ENCODE measurements around the gene SYNDIG1.

SYNDIG1 gene

DNA sequence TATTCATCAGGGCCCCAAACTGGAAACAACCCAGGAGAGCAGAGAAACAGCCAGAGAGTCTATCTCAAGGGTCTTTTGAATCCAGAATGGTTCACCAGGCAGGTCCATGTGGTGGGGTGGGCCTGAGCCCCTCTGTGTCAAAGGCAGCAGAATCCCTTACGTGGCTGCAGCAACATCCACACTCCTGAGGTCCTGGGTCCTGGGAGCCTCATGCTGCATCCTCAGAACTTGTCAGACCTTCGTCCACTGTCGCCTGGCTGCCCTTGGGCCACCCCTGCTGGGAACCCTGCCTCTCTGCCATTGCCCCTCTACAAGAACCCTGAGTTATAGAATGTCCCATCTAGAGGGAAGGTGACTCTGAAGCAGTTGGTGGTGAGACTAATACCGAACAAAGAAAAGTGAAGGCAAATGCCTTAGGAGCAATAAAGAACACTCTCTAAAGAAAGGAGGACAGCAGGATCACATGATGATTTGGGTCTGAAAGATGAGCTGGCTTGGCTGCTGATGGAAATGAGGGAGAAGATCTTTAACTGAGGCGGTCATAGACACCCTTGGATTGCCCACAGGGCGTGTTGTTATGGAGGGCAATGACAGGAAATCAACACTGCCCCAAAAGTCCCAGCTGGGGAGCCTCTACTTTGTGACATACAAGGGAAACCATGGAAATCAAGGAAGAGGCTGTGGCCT is 161.2 kb downstream of the SYNDIG1 start:
- Histone ChIP-seq H3K4me1 (ENCODE audit: control insufficient read depth, insufficient read depth, low read length) (peaks cover 5% of the 10 kb centered on the region), H3K4me3 (ENCODE audit: low read length) (no peak overlapping the region), H3K27ac (ENCODE audit: low read length) (no peak overlapping the region), H3K36me3 (ENCODE audit: control insufficient read depth, insufficient read depth, low read length) (no peaks in the 10 kb centered on the region), H3K27me3 (ENCODE audit: control insufficient read depth, insufficient read depth, low read length) (no peaks in the 10 kb centered on the region), H3K9me3 (ENCODE audit: control insufficient read depth, insufficient read depth, low read length) (no peaks in the 10 kb centered on the region)
- no CpG with 5 or more reads among the region's 6 CpGs for WGBS (ENCODE audit: insufficient coverage, insufficient read length)
- DNase-seq (ENCODE audit: low read depth, low spot score), result no peak

DNA sequence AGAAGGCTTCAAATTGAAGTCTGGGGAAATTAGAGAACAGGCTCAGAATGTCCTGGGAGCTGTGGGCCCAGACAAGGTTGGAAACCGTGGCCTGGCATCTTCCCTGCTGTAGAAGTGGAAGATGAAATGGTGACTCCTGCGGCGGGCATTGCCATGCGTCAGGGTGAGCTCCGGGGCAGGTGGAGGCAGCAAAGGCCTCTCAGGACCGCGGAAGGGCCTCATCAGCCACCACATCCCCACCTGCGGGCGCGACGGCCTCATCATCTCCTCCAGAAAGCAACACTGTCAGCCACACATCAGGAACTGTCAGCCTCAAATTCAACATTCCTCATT is 161.7 kb downstream of the SYNDIG1 start:
- no peaks in the 10 kb centered on the region for H3K27me3 ChIP-seq (ENCODE audit: control insufficient read depth, insufficient read depth, low read length)
- WGBS (ENCODE audit: insufficient coverage, insufficient read length), result no CpG with 5 or more reads among the region's 11 CpGs
- no peaks in the 10 kb centered on the region for H3K36me3 ChIP-seq (ENCODE audit: control insufficient read depth, insufficient read depth, low read length)
- peaks cover 5% of the 10 kb centered on the region for H3K4me1 ChIP-seq (ENCODE audit: control insufficient read depth, insufficient read depth, low read length)
- H3K9me3 ChIP-seq (ENCODE audit: control insufficient read depth, insufficient read depth, low read length), result no peaks in the 10 kb centered on the region
- no peak overlapping the region for H3K27ac ChIP-seq (ENCODE audit: low read length)
- no peak overlapping the region for H3K4me3 ChIP-seq (ENCODE audit: low read length)
- no peak for DNase-seq (ENCODE audit: low read depth, low spot score)

GRCh38 chr20:24632581-24632980 is 163.2 kb downstream of the SYNDIG1 start:
- Histone ChIP-seq H3K27me3 (ENCODE audit: control insufficient read depth, insufficient read depth, low read length) (no peaks in the 10 kb centered on the region), H3K27ac (ENCODE audit: low read length) (no peak overlapping the region), H3K9me3 (ENCODE audit: control insufficient read depth, insufficient read depth, low read length) (no peaks in the 10 kb centered on the region), H3K36me3 (ENCODE audit: control insufficient read depth, insufficient read depth, low read length) (no peaks in the 10 kb centered on the region), H3K4me3 (ENCODE audit: low read length) (no peak overlapping the region), H3K4me1 (ENCODE audit: control insufficient read depth, insufficient read depth, low read length) (peaks cover 8% of the 10 kb centered on the region)
- DNase-seq (ENCODE audit: low read depth, low spot score), result no peak
- no CpG with 5 or more reads among the region's 7 CpGs for WGBS (ENCODE audit: insufficient coverage, insufficient read length)

GRCh38 chr20:24633026-24633425 is 163.6 kb downstream of the SYNDIG1 start:
- DNase-seq (ENCODE audit: low read depth, low spot score), result no peak
- no peaks in the 10 kb centered on the region for H3K27me3 ChIP-seq (ENCODE audit: control insufficient read depth, insufficient read depth, low read length)
- H3K36me3 ChIP-seq (ENCODE audit: control insufficient read depth, insufficient read depth, low read length), result no peaks in the 10 kb centered on the region
- H3K4me1 ChIP-seq (ENCODE audit: control insufficient read depth, insufficient read depth, low read length), result peaks cover 8% of the 10 kb centered on the region
- no peak overlapping the region for H3K4me3 ChIP-seq (ENCODE audit: low read length)
- no peaks in the 10 kb centered on the region for H3K9me3 ChIP-seq (ENCODE audit: control insufficient read depth, insufficient read depth, low read length)
- H3K27ac ChIP-seq (ENCODE audit: low read length), result no peak overlapping the region
- WGBS (ENCODE audit: insufficient coverage, insufficient read length), result no CpG with 5 or more reads among the region's 12 CpGs

- Histone ChIP-seq H3K9me3 (ENCODE audit: control insufficient read depth, insufficient read depth, low read length) (no peaks in the 10 kb centered on the region), H3K36me3 (ENCODE audit: control insufficient read depth, insufficient read depth, low read length) (no peaks in the 10 kb centered on the region), H3K27me3 (ENCODE audit: control insufficient read depth, insufficient read depth, low read length) (no peaks in the 10 kb centered on the region), H3K4me3 (ENCODE audit: low read length) (no peak overlapping the region), H3K27ac (ENCODE audit: low read length) (no peak overlapping the region), H3K4me1 (ENCODE audit: control insufficient read depth, insufficient read depth, low read length) (peaks cover 8% of the 10 kb centered on the region)
- DNase-seq (ENCODE audit: low read depth, low spot score), result no peak
- WGBS (ENCODE audit: insufficient coverage, insufficient read length), result no CpG with 5 or more reads among the region's 10 CpGs
Measured at GRCh38 chr20:24633521-24633920, 164.1 kb downstream of the SYNDIG1 start.

DNA sequence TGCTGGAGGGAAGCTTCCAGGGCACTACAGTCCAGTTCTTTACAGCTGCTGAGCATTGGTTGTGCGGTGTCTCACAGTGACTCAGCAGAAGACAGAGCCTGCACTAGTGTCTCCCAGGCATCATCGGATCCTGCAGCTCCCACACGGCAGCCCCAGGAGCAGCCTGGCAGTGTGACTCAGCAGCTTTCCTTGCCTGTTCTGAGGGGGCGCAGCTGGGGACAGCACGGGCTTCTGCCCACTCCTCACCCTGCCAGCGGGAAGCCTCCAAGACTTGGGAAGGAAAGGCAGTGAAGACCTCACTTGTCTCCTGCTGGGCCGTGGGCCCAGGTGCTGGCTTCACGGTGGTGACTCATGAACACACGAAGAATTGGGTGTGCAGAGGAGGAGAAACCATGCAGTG is 165.4 kb downstream of the SYNDIG1 start:
- no peak for DNase-seq (ENCODE audit: low read depth, low spot score)
- no peaks in the 10 kb centered on the region for H3K36me3 ChIP-seq (ENCODE audit: control insufficient read depth, insufficient read depth, low read length)
- peaks cover 8% of the 10 kb centered on the region for H3K4me1 ChIP-seq (ENCODE audit: control insufficient read depth, insufficient read depth, low read length)
- no CpG with 5 or more reads among the region's 9 CpGs for WGBS (ENCODE audit: insufficient coverage, insufficient read length)
- H3K27me3 ChIP-seq (ENCODE audit: control insufficient read depth, insufficient read depth, low read length), result no peaks in the 10 kb centered on the region
- H3K9me3 ChIP-seq (ENCODE audit: control insufficient read depth, insufficient read depth, low read length), result no peaks in the 10 kb centered on the region
- no peak overlapping the region for H3K27ac ChIP-seq (ENCODE audit: low read length)
- no peak overlapping the region for H3K4me3 ChIP-seq (ENCODE audit: low read length)

DNA sequence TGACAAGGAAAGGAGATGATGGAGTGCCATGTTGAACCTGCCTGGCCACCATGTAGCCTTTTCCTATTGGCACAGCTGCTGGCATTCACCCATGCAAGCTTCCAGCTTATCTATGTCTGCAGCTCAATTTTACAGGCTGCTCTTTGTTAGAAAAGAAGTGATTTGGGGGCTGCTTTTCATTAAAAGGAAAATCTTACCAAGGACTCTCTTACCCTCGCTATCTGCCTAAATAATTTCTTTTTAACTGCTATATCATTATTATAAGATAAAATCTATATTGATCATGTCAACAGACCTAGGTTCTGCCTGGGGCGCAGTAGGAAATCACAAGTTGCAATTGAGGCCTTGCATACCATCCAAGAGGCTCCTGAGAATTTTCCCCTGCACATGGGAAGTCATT is 167.2 kb downstream of the SYNDIG1 start:
- no peaks in the 10 kb centered on the region for H3K36me3 ChIP-seq (ENCODE audit: control insufficient read depth, insufficient read depth, low read length)
- DNase-seq (ENCODE audit: low read depth, low spot score), result no peak
- no peak overlapping the region for H3K4me3 ChIP-seq (ENCODE audit: low read length)
- H3K27me3 ChIP-seq (ENCODE audit: control insufficient read depth, insufficient read depth, low read length), result no peaks in the 10 kb centered on the region
- H3K27ac ChIP-seq (ENCODE audit: low read length), result no peak overlapping the region
- no peaks in the 10 kb centered on the region for H3K9me3 ChIP-seq (ENCODE audit: control insufficient read depth, insufficient read depth, low read length)
- WGBS (ENCODE audit: insufficient coverage, insufficient read length), result no CpG with 5 or more reads among the region's 2 CpGs
- H3K4me1 ChIP-seq (ENCODE audit: control insufficient read depth, insufficient read depth, low read length), result peaks cover 8% of the 10 kb centered on the region

GRCh38 chr20:24637087-24637486 is 167.7 kb downstream of the SYNDIG1 start:
- DNase-seq (ENCODE audit: low read depth, low spot score), result no peak
- Histone ChIP-seq H3K27me3 (ENCODE audit: control insufficient read depth, insufficient read depth, low read length) (no peaks in the 10 kb centered on the region), H3K4me3 (ENCODE audit: low read length) (no peak overlapping the region), H3K27ac (ENCODE audit: low read length) (no peak overlapping the region), H3K9me3 (ENCODE audit: control insufficient read depth, insufficient read depth, low read length) (no peaks in the 10 kb centered on the region), H3K36me3 (ENCODE audit: control insufficient read depth, insufficient read depth, low read length) (no peaks in the 10 kb centered on the region), H3K4me1 (ENCODE audit: control insufficient read depth, insufficient read depth, low read length) (peaks cover 8% of the 10 kb centered on the region)
- WGBS (ENCODE audit: insufficient coverage, insufficient read length), result no CpG with 5 or more reads among the region's 4 CpGs

DNA sequence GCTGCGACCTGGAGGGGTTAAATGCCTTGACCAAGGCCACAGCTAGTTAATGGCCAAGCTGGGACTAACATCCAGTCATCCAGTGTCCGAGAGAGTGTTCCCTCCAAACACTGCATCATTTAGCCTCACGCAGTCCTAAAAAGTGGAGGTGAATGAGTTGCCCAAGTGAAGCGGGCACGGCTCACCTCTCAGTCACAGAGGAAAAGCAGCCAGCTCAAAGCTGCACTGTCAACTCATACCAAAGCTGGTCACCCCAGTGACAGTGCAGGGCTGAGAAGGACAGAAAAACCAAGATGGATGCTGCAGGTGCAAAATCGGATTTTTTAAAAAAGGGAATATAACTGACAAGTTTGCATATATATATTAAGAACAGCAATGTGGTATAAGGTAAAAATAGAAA is 168.5 kb downstream of the SYNDIG1 start:
- H3K36me3 ChIP-seq (ENCODE audit: control insufficient read depth, insufficient read depth, low read length), result no peaks in the 10 kb centered on the region
- WGBS (ENCODE audit: insufficient coverage, insufficient read length), result no CpG with 5 or more reads among the region's 6 CpGs
- DNase-seq (ENCODE audit: low read depth, low spot score), result no peak
- no peak overlapping the region for H3K27ac ChIP-seq (ENCODE audit: low read length)
- H3K4me1 ChIP-seq (ENCODE audit: control insufficient read depth, insufficient read depth, low read length), result peaks cover 8% of the 10 kb centered on the region
- H3K9me3 ChIP-seq (ENCODE audit: control insufficient read depth, insufficient read depth, low read length), result no peaks in the 10 kb centered on the region
- no peak overlapping the region for H3K4me3 ChIP-seq (ENCODE audit: low read length)
- no peaks in the 10 kb centered on the region for H3K27me3 ChIP-seq (ENCODE audit: control insufficient read depth, insufficient read depth, low read length)

GRCh38 chr20:24638591-24639548 is 169.4 kb downstream of the SYNDIG1 start:
- no peak for DNase-seq (ENCODE audit: low read depth, low spot score)
- H3K9me3 ChIP-seq (ENCODE audit: control insufficient read depth, insufficient read depth, low read length), result no peaks in the 10 kb centered on the region
- H3K4me3 ChIP-seq (ENCODE audit: low read length), result no peak overlapping the region
- H3K27ac ChIP-seq (ENCODE audit: low read length), result no peak overlapping the region
- peaks cover 6% of the 10 kb centered on the region for H3K4me1 ChIP-seq (ENCODE audit: control insufficient read depth, insufficient read depth, low read length)
- no peaks in the 10 kb centered on the region for H3K36me3 ChIP-seq (ENCODE audit: control insufficient read depth, insufficient read depth, low read length)
- no peaks in the 10 kb centered on the region for H3K27me3 ChIP-seq (ENCODE audit: control insufficient read depth, insufficient read depth, low read length)
- no CpG with 5 or more reads among the region's 12 CpGs for WGBS (ENCODE audit: insufficient coverage, insufficient read length)

Measured in iPS DF 6.9 (cell line).